Ovary (tissue), 9 donors: ENCODE results near the gene GFRA1. TPM values are rescaled to one million over a fixed set of nuclear protein-coding genes. Genes with fewer than 3 reads are reported as not detected.

Experiments
- DNase-seq, 5 donors: peaks; one replicate each; pipeline ENCODE4 v3.0.0-alpha.2; 2019 to 2020
- H3K27ac ChIP-seq, 2 donors: fragments of 200-600 bp; one replicate each; pipeline versions ENCODE4 v1.5.1 to v1.8.0; 2019 to 2022
- H3K27me3 ChIP-seq: fragments of 200-600 bp; one replicate; pipeline ENCODE4 v1.8.0; 2022
- H3K36me3 ChIP-seq: fragments of 200-600 bp; sonication (generic); one replicate; pipeline ENCODE4 v1.5.1; 2019
- H3K4me1 ChIP-seq: one replicate; pipeline ENCODE4 v1.8.1; 2013; ENCODE audit warnings: mild to moderate bottlenecking, moderate library complexity; ENCODE audit not compliant: insufficient read depth
- H3K4me3 ChIP-seq: fragments of 200-600 bp; sonication (generic); one replicate; pipeline ENCODE4 v1.5.1; 2017
- H3K9me3 ChIP-seq, 2 donors: fragments of 200-600 bp in 1 of 2; sonication (generic) in 1 of 2; one replicate each; pipeline versions ENCODE4 v1.5.1 to v1.8.1; 2013 to 2019; ENCODE audit warnings: mild to moderate bottlenecking in 1 of 2, moderate library complexity in 1 of 2
- EP300 ChIP-seq: sonication (generic); formaldehyde crosslinking; IDR thresholded peaks from one replicate; pipeline ENCODE4 v1.6.1; 2017; ENCODE audit warnings: antibody characterized with exemption
- POLR2A ChIP-seq: fragments of 450-650 bp; IDR thresholded peaks from one replicate; pipeline ENCODE4 v1.6.1; 2017; ENCODE audit warnings: antibody characterized with exemption, mild to moderate bottlenecking, moderate library complexity
- WGBS, 3 donors: extraction: QIAGEN DNeasy Blood & Tissue Kit in 1 of 3; methylation state at CpG; one replicate each; pipeline versions ENCODE4 v1.1.5 to v1.1.7; 2013 to 2017; 5-methylcytosine and 5-hydroxymethylcytosine counted together
- intact Hi-C, 4 donors: fragments of 100-400 bp; cut with DNase I; formaldehyde crosslinking; loops; one replicate each; pipeline versions ENCODE4 v1.11.0 to v1.15.1; 2022 to 2023
- polyA plus RNA-seq, 2 donors: library from polyadenylated mRNA; stranded (reverse); fragments of 200-250 nt in 1 of 2; fragments of 350-450 nt in 1 of 2; fragmentation: Illumina TruSeq in 1 of 2; extraction: RNeasy Lipid Tissue Mini Kit (QIAGEN cat#74804) in 1 of 2; gene quantifications; one replicate each; pipeline ENCODE4 v1.2.3, GENCODE V29; 2013 to 2014
- total RNA-seq, 7 donors: library from RNA; depleted of rRNA in 2 of 7; stranded (reverse); fragments of >200 nt in 2 of 7; fragmentation: NEBNext Ultra II Directional in 3 of 7; extraction: Animal tissue kit (Norgen Biotek cat#: 25700) in 3 of 7; gene quantifications; one replicate each; pipeline versions ENCODE4 v1.1.0 to v1.2.4, GENCODE V29; 2016 to 2023
- TF ChIP-seq, protein P1 (sequence below), 3 donors: fragments of 450-650 bp in 2 of 3; fragments of 200-600 bp in 1 of 3; IDR thresholded peaks; one replicate each; pipeline versions ENCODE4 v1.5.1 to v1.8.0; 2016 to 2022; ENCODE audit warnings: antibody characterized with exemption in 3 of 3, mild to moderate bottlenecking in 1 of 3
- donor health status: DM: no; HTN: no; CAD: no; lungs with moderate emphysema.
- donor health status: DM: no; HTN: no; CAD: no.
- donor health status: Bipolar disorder and iron deficiency.
- donor health status: DM: yes; HTN: yes; CAD: no.
- donor health status: DM: no; HTN: no; CAD: no.
- donor health status: DM: yes; HTN: yes; CAD: no.

Gene GFRA1
- total and polyA plus RNA-seq, 9 donors, result 3.1 to 28.4 (median 11.8) TPM

DNA sequence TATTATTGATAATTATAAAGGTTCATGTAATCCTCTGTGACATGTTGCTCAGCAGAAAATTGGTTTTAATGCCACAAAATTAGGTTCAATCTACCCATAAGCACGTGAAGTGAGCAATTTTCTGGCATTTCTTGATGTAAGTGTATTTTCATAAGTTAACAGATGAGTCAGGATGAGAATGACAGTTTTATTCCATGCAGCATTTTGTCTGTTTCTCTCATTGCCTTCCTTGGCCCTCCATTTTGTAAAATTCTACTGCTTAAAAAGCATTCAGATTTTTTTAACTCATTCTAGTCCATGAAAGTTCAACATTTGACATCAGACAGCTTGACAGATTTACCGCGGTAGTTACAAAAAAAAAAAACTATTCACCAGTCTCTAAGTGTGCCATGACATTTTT is 4.0 kb upstream of the GFRA1 start:
- Histone ChIP-seq H3K4me3 (no peak overlapping the region), H3K27ac (no peak overlapping the region), H3K27me3 (no peaks in the 10 kb centered on the region), H3K36me3 (no peaks in the 10 kb centered on the region), H3K9me3 (no peaks in the 10 kb centered on the region), H3K4me1 (peaks cover 4% of the 10 kb centered on the region)
- TF ChIP-seq POLR2A (no peak), EP300 (no peak)
- TF ChIP-seq, protein P1, sequence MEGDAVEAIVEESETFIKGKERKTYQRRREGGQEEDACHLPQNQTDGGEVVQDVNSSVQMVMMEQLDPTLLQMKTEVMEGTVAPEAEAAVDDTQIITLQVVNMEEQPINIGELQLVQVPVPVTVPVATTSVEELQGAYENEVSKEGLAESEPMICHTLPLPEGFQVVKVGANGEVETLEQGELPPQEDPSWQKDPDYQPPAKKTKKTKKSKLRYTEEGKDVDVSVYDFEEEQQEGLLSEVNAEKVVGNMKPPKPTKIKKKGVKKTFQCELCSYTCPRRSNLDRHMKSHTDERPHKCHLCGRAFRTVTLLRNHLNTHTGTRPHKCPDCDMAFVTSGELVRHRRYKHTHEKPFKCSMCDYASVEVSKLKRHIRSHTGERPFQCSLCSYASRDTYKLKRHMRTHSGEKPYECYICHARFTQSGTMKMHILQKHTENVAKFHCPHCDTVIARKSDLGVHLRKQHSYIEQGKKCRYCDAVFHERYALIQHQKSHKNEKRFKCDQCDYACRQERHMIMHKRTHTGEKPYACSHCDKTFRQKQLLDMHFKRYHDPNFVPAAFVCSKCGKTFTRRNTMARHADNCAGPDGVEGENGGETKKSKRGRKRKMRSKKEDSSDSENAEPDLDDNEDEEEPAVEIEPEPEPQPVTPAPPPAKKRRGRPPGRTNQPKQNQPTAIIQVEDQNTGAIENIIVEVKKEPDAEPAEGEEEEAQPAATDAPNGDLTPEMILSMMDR (IDR thresholded peaks at IDR 0.05), result no peak
- intact Hi-C loops, result no loop called here
- WGBS, 3 donors, result 94 to 96% (median 94%) methylated on average over 3 of the region's 3 CpGs
- no peak for DNase-seq

DNA sequence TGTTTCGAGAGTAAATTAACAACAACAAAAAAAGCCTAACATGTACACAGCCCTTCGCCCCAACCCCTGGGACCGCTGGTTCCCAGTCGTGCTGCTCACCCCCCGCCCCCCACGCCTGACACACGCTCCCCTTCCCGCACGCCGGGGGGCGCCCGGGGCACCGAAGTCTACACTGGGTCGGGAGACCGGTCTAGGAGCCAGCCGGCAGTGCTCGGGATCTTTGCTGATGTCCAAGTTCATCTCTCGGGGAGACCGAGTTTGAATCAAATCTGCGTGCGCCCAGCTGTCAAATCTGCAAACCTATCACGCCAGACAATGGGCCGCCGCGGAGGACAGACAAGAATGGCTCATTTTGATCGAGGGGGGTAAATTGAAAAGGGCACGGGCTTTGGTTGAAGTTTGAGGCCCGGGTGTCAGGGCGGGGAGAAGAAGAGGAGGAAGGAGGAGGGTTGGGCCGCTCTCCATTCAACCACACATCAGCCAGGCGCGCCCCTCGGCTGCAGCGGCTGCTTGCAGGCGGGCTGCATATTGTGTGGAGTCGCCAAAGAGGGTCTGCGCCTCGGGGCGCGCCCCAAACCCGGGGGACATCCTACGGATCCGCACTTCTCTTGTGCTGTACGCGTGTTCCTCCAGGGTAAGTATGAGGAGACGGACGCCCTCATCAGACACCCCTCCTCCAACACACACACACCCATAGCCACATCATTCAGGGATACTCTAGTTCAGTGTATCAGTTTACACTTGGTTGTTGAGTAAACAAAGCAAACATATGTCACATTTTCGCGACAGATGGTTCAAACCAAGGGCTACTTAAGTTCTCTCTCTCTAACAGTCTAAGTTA is 1.3 kb upstream of the GFRA1 start:
- Histone ChIP-seq H3K27me3 (no peaks in the 10 kb centered on the region), H3K9me3 (no peaks in the 10 kb centered on the region), H3K27ac (no peak overlapping the region), H3K36me3 (no peaks in the 10 kb centered on the region), H3K4me3 (peak overlapping the region; percentile 48), H3K4me1 (peaks cover 8% of the 10 kb centered on the region)
- TF ChIP-seq EP300 (no peak), POLR2A (no peak)
- TF ChIP-seq, protein P1 (IDR thresholded peaks at IDR 0.05), result no peak
- DNase-seq, result peak in 3 of 5 donors; percentile 30 to 40 (median 31)
- intact Hi-C loops, result no loop called here
- 1% methylated on average over 48 to 49 of the region's 49 CpGs for WGBS, 3 donors

DNA sequence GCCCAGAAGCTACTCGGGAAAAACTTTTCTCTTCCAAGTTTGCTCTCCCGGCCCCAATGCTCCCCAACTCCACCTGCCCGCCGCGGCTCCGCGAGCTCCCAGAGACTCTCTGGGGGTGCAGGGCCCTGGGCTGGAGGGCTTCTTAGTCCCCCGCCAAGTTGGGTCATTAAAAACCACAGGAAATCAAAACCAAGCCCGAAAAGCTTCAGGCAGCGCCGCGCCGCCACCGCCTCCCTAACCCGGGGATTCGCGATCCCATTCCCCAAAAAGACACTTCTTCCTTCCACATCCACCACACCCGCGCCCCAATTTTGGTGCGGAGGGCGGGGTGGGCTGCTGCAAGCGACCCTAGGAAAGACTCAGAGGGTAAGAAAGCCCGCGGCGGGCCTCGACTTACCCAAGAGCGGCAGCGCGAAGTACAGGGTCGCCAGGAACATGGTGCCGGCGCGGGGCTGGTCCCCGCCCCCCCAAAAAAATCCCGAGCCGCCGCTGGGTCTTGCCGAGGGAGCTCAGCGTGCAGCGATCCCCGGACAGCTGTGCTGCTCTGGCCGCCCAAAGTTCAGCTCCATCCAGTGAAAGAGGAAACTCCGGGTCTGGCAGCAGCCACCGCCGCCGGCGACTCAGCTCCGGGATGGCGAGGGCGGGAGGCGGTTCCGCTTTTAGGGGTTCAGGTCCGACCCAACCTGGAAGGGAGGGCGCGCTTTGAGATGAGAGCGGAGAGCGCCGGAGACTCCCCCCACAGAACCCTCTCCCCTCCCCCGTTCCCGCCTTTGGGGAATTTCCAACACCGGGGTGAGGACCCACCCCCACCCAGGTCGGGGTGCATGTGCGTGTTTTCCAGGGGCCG is 1.2 kb downstream of the GFRA1 start:
- Histone ChIP-seq H3K36me3 (no peaks in the 10 kb centered on the region), H3K4me1 (peaks cover 8% of the 10 kb centered on the region), H3K4me3 (peak overlapping the region; percentile 48), H3K27me3 (no peaks in the 10 kb centered on the region), H3K27ac (peak overlapping the region in 1 of 2 donors; percentile 53), H3K9me3 (no peaks in the 10 kb centered on the region)
- peak; percentile 17 to 46 (median 36) for DNase-seq
- TF ChIP-seq POLR2A, result no peak
- TF ChIP-seq, protein P1 (IDR thresholded peaks at IDR 0.05), result no peak
- no peak for TF ChIP-seq EP300
- intact Hi-C loops, result no loop called here
- 0% methylated on average over 57 to 64 of the region's 64 CpGs for WGBS, 3 donors

DNA sequence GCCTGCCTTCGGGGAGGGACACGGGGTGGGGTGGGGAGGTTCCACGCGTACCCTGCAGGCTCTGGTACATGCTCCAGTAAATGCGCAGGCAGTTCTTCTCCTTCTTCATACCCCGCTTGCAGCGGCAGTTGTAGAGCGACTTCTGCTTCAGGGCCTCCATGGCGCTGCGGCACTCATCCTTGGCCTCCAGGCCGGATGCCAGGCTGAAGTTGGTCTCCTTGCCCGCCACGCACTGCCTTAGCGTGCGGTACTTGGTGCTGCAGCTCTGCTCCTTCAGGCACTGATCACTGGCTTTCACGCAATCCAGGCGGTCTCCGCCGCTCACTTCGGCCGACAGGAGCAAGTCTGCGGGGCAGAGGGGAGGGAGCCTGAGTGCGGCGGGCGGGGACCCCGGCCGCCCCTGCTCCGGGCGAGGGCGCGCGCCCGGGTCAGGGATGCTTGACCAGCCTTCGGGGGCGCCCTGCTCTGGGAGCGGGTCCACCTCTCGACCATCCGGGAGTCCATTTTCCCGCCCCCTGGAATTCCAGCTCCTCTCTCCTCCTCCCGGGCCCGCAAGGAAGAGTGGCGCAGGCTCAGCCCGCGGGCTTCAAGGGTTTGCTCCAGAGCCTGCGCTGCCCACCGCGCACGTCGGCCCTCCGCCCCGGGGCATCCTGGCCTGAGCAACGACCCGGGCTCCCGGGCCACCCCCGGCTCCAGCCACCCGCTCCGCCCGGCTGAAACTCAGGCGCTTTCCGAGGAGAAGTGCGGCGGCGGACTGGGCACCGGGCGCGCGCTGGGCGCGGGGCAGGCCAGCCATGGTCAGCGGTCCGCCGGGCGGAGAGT is 2.0 kb downstream of the GFRA1 start:
- Histone ChIP-seq H3K4me3 (peak overlapping the region; percentile 48), H3K9me3 (no peaks in the 10 kb centered on the region), H3K27ac (peak overlapping the region in 1 of 2 donors; percentile 53), H3K4me1 (peaks cover 8% of the 10 kb centered on the region), H3K36me3 (no peaks in the 10 kb centered on the region), H3K27me3 (no peaks in the 10 kb centered on the region)
- intact Hi-C loops, result no loop called here
- peak; percentile 12 to 40 (median 26) for DNase-seq
- 19 to 24% (median 24%) methylated on average over 64 to 73 of the region's 73 CpGs for WGBS, 3 donors
- TF ChIP-seq EP300, result no peak
- TF ChIP-seq, protein P1 (IDR thresholded peaks at IDR 0.05), result no peak
- TF ChIP-seq POLR2A, result no peak
